Natural killer cell treated with Interleukin-12 subunit alpha and Interleukin-12 subunit beta and Interleukin-15 and Interleukin-18, amount 100 ng/mL, for 72 hours (primary cell): Measurements from ENCODE around the gene ZMYM1. TPM values are rescaled to one million over a fixed set of nuclear protein-coding genes. Genes with fewer than 3 reads are reported as not detected.
"Not testable (repeated sequence)": the region's sequence is repeated elsewhere in the genome, so short reads cannot be mapped to it uniquely, and the experiment has no call there.

Source experiments
- ATAC-seq, 2 donors: fragments of 150-1000 bp; cut with Tn5 transposase in 1 of 2; sonication (Bioruptor Pico), chemical (Tn5 transposase) in 1 of 2; 2 replicates each; pipeline ENCODE4 v1.10.0; 2021
- DNase-seq: peaks from one replicate; pipeline ENCODE4 v3.0.0; 2022; ENCODE audit warnings: low spot score
- H3K27ac Mint-ChIP-seq, 2 donors: 1 replicate in 1 of 2; 2 replicates in 1 of 2; pipeline ENCODE4 v1.8.0; 2022; ENCODE audit warnings: mixed read lengths in 2 of 2, mild to moderate bottlenecking in 1 of 2, moderate library complexity in 1 of 2
- H3K27me3 Mint-ChIP-seq, 2 donors: 1 replicate in 1 of 2; 2 replicates in 1 of 2; pipeline ENCODE4 v1.8.0; 2022; ENCODE audit warnings: mixed read lengths in 2 of 2
- H3K36me3 Mint-ChIP-seq: one replicate; pipeline ENCODE4 v1.8.0; 2022; ENCODE audit warnings: mixed read lengths
- H3K4me1 Mint-ChIP-seq, 2 donors: 1 replicate in 1 of 2; 2 replicates in 1 of 2; pipeline ENCODE4 v1.8.0; 2022; ENCODE audit warnings: low read depth in 2 of 2, mixed read lengths in 2 of 2, mild to moderate bottlenecking in 1 of 2
- H3K4me3 Mint-ChIP-seq: one replicate; pipeline ENCODE4 v1.8.0; 2022; ENCODE audit warnings: mixed read lengths
- H3K9me3 Mint-ChIP-seq: 2 replicates; pipeline ENCODE4 v1.8.0; 2022; ENCODE audit warnings: mixed read lengths
- total RNA-seq, 2 donors: library from RNA; stranded (reverse); gene quantifications; one replicate each; pipeline ENCODE4 v1.2.3, GENCODE V29; 2022

The ZMYM1 gene
- total RNA-seq, 2 donors from 2014 or later: 7.6 to 10.0 TPM

- Mint-ChIP-seq H3K36me3 (no peaks in the 10 kb centered on the region), H3K4me1 (peaks cover 0 to 6% of the 10 kb centered on the region in 2 donors)
- no peak for DNase-seq
Observed at GRCh38 chr1:35049116-35049515, 30.1 kb upstream of the ZMYM1 start.

DNA sequence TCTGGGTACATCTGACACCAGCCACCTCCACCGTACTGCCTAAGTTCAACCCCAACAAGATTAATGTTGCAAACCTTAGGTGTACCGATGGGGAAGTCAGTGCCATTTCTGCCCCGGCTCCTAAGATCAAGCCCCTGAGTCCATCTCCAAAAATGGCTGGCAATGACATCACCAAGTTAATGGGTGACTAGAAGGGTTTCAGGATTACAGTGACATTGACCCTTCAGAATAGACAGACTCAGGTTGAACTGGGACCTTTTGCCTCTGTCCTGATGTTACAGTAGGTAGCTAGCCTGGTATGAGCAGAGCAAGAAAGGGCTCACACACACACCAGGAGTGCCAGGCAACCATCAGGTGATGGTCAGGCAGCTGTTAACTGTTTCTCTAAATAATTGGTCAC, 25.8 kb upstream of the ZMYM1 start:
- no peak for DNase-seq
- no peak for ATAC-seq
- Mint-ChIP-seq H3K4me1 (no peaks in the 10 kb centered on the region), H3K9me3 (no peaks in the 10 kb centered on the region), H3K4me3 (no peak overlapping the region), H3K36me3 (no peaks in the 10 kb centered on the region), H3K27ac (no peak overlapping the region), H3K27me3 (peaks cover 21 to 23% of the 10 kb centered on the region in 2 donors)

More at GRCh38 chr1:35049116-35049515, 30.1 kb upstream of the ZMYM1 start:
- no peak for ATAC-seq
- peaks cover 7 to 9% of the 10 kb centered on the region in 2 donors for H3K27me3 Mint-ChIP-seq
- no peak overlapping the region for H3K4me3 Mint-ChIP-seq
- H3K9me3 Mint-ChIP-seq: no peaks in the 10 kb centered on the region
- no peak overlapping the region for H3K27ac Mint-ChIP-seq

- H3K27ac Mint-ChIP-seq, H3K9me3 Mint-ChIP-seq, H3K36me3 Mint-ChIP-seq, H3K4me1 Mint-ChIP-seq, DNase-seq, H3K4me3 Mint-ChIP-seq, ATAC-seq: not testable (repeated sequence)
- H3K27me3 Mint-ChIP-seq: peaks cover 22 to 30% of the 10 kb centered on the region in 2 donors
Observed at GRCh38 chr1:35054282-35054681, 24.9 kb upstream of the ZMYM1 start.

DNA sequence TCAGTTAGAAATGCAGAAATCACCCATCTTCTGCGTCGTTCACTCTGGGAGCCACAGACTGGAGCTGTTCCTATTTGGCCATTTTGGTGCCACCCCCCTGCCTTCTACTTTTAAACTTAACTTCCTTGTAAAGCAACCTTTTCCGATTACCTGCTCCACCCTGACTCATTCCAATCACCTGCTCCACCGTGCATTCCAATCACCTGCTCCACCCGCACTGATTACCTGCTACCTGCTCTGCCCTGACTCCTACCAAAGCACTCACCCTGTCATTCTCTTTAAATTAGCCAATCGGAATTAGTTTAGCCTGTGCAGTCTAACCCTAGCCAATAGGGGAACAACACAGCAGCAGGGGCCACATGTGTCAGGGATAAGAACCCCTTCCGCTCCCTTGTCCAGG, 20.9 kb upstream of the ZMYM1 start:
- ATAC-seq, H3K36me3 Mint-ChIP-seq, H3K9me3 Mint-ChIP-seq, H3K27ac Mint-ChIP-seq, H3K4me1 Mint-ChIP-seq, H3K4me3 Mint-ChIP-seq, DNase-seq: not testable (repeated sequence)
- H3K27me3 Mint-ChIP-seq: peaks cover 13 to 23% of the 10 kb centered on the region in 2 donors

DNA sequence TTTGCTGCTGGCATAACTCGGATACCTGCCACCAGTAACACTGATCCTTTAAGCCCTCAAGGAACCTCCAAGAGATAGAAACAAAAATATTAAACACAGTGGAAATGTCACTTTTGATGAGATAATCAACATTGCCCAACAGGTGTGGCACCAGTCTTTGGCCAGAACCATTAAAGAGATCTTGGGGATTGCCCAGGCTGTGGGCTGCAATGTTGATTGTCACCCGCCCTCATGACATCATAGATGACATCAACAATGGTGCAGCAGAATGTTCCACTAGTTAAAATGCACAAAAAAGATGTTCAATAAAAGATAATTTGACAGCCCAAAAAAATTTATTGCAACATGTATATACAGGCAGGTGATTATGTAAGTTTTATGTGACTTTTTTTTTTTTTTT, 20.2 kb upstream of the ZMYM1 start:
- Mint-ChIP-seq H3K27ac (no peak overlapping the region), H3K27me3 (peaks cover 13 to 23% of the 10 kb centered on the region in 2 donors), H3K4me1 (no peaks in the 10 kb centered on the region), H3K36me3 (no peaks in the 10 kb centered on the region), H3K4me3 (no peak overlapping the region), H3K9me3 (no peaks in the 10 kb centered on the region)
- DNase-seq (no peak), ATAC-seq (no peak)

DNA sequence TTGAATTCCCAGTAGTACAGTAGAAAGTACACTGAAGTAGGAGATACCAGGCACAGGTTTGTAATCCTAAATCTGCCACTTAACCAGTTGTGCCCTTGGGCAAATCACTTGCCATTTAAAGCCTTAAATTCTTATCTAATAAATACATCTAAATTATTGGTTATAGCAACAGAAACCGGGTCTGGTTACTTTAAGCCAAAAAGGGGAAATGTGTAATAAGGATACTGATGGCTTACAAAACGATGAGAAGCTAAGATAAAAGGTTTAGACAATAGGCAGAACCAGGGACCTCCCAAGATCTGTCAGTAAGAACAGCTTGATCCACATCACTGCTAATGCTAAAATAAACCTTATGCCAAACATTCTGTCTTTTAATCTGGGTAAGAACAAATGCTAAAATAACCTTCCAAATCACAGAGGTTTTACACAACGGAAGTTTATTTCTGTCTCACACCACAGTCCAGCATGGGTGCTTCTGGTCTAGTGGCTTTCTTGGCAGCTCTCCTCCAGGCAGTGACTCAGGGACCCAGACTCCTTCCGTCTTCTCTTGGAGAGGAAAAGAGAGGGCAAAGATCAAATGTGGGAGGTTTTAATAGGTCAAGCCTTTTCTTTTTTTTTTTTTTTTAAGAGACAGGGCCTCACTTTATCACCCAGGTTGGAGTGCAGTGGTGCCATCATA, 16.5 kb upstream of the ZMYM1 start:
- H3K36me3 Mint-ChIP-seq: no peaks in the 10 kb centered on the region
- ATAC-seq (no peak), DNase-seq (no peak)
- no peaks in the 10 kb centered on the region for H3K9me3 Mint-ChIP-seq
- peaks cover 10 to 21% of the 10 kb centered on the region in 2 donors for H3K27me3 Mint-ChIP-seq
- H3K4me1 Mint-ChIP-seq: no peaks in the 10 kb centered on the region
- no peak overlapping the region for H3K27ac Mint-ChIP-seq
- H3K4me3 Mint-ChIP-seq: no peak overlapping the region

DNA sequence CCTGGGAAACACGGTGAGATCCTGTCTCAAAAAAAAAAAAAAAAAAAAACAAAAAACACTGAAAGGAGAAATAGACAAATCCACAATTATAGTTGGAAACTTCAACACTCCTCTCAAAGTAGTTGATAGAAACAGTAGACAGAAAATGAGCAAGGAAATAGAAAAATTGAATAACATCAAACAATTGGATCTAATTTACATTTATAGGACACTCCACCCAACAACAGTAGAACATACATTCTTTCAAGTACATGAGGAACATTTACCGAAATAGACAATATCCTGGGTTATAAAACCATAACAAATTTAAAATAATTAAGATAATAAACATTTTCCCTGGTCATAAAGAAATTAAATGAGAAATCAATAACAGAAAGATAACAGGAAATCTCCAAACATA, 14.9 kb upstream of the ZMYM1 start:
- DNase-seq (no peak), ATAC-seq (no peak)
- Mint-ChIP-seq H3K9me3 (no peaks in the 10 kb centered on the region), H3K4me1 (no peaks in the 10 kb centered on the region), H3K27ac (no peak overlapping the region), H3K4me3 (no peak overlapping the region), H3K27me3 (peaks cover 3 to 7% of the 10 kb centered on the region in 2 donors), H3K36me3 (no peaks in the 10 kb centered on the region)

DNA sequence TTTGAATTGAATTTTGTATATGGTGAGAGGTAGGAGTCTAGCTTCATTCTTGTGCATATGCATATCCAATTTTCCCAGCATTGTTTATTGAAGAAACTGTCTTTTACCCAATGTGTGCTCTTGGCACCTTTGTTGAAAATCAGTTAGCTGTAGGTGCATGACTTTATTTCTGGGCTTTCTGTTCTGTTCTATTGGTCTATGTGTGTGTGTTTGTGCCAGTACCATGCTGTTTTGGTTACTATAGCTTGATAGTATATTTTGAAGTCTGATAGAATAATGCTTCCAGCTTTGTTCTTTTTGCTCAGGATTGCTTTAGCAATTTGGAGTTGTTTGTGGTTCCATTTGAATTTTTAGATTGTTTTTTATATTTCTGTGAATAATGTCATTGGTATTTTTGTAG, 9.4 kb upstream of the ZMYM1 start:
- no peaks in the 10 kb centered on the region for H3K4me1 Mint-ChIP-seq
- no peak overlapping the region for H3K4me3 Mint-ChIP-seq
- no peaks in the 10 kb centered on the region for H3K36me3 Mint-ChIP-seq
- DNase-seq (no peak), ATAC-seq (no peak)
- H3K27me3 Mint-ChIP-seq: peaks cover 8 to 18% of the 10 kb centered on the region in 2 donors
- no peaks in the 10 kb centered on the region for H3K9me3 Mint-ChIP-seq
- H3K27ac Mint-ChIP-seq: no peak overlapping the region

DNA sequence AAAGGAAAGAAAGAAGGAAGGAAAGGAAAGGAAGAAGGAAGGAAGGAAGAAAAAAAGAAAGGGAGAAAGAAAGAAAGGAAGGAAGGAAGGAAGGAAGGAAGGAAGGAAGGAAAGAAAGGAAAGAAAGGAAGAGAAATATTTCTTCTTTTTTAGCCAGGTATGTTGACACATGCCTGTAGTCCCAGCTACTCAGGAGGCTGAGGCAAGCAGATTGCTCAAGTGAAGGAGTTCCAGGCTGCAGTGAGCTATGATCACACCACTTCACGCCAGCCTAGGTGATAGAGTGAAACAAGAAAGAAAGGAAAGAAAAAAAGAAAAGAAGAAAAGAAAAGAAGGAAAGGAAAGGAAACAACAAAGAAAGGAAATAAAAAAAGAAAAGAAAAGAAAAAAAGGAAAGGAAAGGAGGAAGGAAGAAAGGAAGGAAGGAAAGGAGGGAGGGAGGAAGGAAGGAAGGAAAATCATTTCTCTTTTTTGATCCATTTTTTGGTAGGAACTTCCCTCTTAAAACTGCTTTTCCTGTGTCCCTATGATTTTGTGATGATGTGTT, 5.8 kb upstream of the ZMYM1 start:
- Mint-ChIP-seq H3K27me3 (peaks cover 11 to 12% of the 10 kb centered on the region in 2 donors), H3K36me3 (no peaks in the 10 kb centered on the region), H3K4me3 (no peak overlapping the region), H3K4me1 (peaks cover 0 to 6% of the 10 kb centered on the region in 2 donors), H3K9me3 (no peaks in the 10 kb centered on the region), H3K27ac (no peak overlapping the region)
- DNase-seq (no peak), ATAC-seq (no peak)

DNA sequence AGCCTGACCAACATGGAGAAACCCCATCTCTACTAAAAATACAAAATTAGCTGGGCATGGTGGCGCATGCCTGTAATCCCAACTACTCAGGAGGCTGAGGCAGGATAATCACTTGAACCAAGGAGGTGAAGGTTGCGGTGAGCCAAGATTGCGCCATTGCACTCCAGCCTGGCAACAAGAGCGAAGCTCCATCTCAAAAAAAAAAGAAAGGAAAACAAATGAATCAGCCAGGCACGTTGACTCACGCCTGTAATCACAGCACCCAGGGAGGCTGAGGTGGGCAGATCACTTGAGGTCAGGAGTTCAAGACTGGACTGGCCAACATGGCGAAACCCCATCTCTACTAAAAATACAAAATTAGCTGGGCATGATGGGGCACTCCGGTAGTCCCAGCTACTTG, 2.8 kb upstream of the ZMYM1 start:
- not testable (repeated sequence) for DNase-seq, H3K4me3 Mint-ChIP-seq, ATAC-seq, H3K27ac Mint-ChIP-seq, H3K36me3 Mint-ChIP-seq, H3K9me3 Mint-ChIP-seq
- Mint-ChIP-seq H3K4me1 (peaks cover 21 to 26% of the 10 kb centered on the region in 2 donors), H3K27me3 (peaks cover 11 to 12% of the 10 kb centered on the region in 2 donors)

- ATAC-seq (no peak), DNase-seq (no peak)
- Mint-ChIP-seq H3K27me3 (peaks cover 0 to 3% of the 10 kb centered on the region in 2 donors), H3K36me3 (no peaks in the 10 kb centered on the region), H3K4me3 (peak overlapping the region; percentile 98), H3K4me1 (peaks cover 22 to 34% of the 10 kb centered on the region in 2 donors), H3K9me3 (no peaks in the 10 kb centered on the region), H3K27ac (peak overlapping the region; percentile 100)
Observed at GRCh38 chr1:35080171-35080854, 1.1 kb downstream of the ZMYM1 start.

- ATAC-seq: no peak
- no peaks in the 10 kb centered on the region for H3K36me3 Mint-ChIP-seq
- no peak overlapping the region for H3K4me3 Mint-ChIP-seq
- H3K27ac Mint-ChIP-seq: peak overlapping the region in 1 of 2 donors; percentile 44
- DNase-seq: no peak
- H3K4me1 Mint-ChIP-seq: peaks cover 10 to 21% of the 10 kb centered on the region in 2 donors
- H3K9me3 Mint-ChIP-seq: no peaks in the 10 kb centered on the region
- H3K27me3 Mint-ChIP-seq: no peaks in the 10 kb centered on the region
Observed at GRCh38 chr1:35085421-35085820, 6.2 kb downstream of the ZMYM1 start.

- no peaks in the 10 kb centered on the region for H3K9me3 Mint-ChIP-seq
- H3K4me3 Mint-ChIP-seq: no peak overlapping the region
- peaks cover 7% of the 10 kb centered on the region for H3K36me3 Mint-ChIP-seq
- no peak for ATAC-seq
- H3K4me1 Mint-ChIP-seq: peaks cover 0 to 6% of the 10 kb centered on the region in 2 donors
- H3K27me3 Mint-ChIP-seq: no peaks in the 10 kb centered on the region
- peak overlapping the region in 1 of 2 donors; percentile 38 for H3K27ac Mint-ChIP-seq
- no peak for DNase-seq
Observed at GRCh38 chr1:35097224-35097623, 18.0 kb downstream of the ZMYM1 start.

GRCh38 chr1:35111106-35111505, 31.9 kb downstream of the ZMYM1 start:
- H3K4me3 Mint-ChIP-seq: no peak overlapping the region
- ATAC-seq: no peak

More at GRCh38 chr1:35111106-35111505, 31.9 kb downstream of the ZMYM1 start:
- H3K36me3 Mint-ChIP-seq: no peaks in the 10 kb centered on the region
- H3K9me3 Mint-ChIP-seq: no peaks in the 10 kb centered on the region
- no peak overlapping the region for H3K27ac Mint-ChIP-seq
- peaks cover 5 to 9% of the 10 kb centered on the region in 2 donors for H3K4me1 Mint-ChIP-seq
- no peaks in the 10 kb centered on the region for H3K27me3 Mint-ChIP-seq
- no peak for DNase-seq
